Dermis microvascular lymphatic vessel endothelial cell (primary cell): ENCODE data around the gene ITPRIP. TPM values are rescaled to one million over a fixed set of nuclear protein-coding genes. Genes with fewer than 3 reads are reported as not detected.

Experiments
- DNase-seq, 2 donors: peaks; one replicate each; pipeline versions ENCODE4 v3.0.0 to v3.0.0-alpha.2; 2010; ENCODE audit warnings: low read depth in 2 of 2
- total RNA-seq: library from RNA; depleted of rRNA; stranded (reverse); fragments of >200 nt; gene quantifications from 2 replicates; pipeline ENCODE4 v1.2.1, GENCODE V29; 2014

The ITPRIP gene
- total RNA-seq, 1 donor from 2014 or later = 20.7 TPM

GRCh38 chr10:104340641-104341040 is 2.4 kb upstream of the ITPRIP start:
- DNase-seq = no peak

- no peak for DNase-seq
Observed at GRCh38 chr10:104340111-104340526, 1.9 kb upstream of the ITPRIP start.

GRCh38 chr10:104339469-104340110 is 1.3 kb upstream of the ITPRIP start:
- DNase-seq = peak in 1 of 2 donors; percentile 83

DNA sequence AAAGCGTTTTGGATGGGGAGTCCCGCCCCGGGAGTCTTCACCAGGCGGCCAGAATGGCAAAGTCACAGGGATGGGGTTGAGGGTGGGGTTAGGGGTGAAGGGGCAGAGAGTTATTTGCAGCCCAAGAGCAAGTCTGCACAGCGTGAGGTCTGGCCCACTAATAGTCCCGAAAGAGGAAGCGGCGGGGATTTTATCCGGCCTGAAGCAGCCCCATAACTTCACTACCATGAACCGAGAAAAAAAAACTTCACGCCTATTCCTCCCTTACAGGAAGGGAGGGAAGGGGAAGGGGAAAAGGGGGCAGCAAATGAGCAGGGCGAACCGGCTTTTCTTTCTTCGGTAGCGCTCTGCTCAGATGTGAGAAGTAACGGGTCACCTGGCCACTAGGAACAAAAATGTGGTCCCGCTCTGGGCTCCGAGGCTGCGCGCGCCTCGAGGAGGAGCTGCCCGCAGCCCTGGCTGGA is 712 bp downstream of the ITPRIP start:
- DNase-seq = peak in 1 of 2 donors; percentile 55

DNA sequence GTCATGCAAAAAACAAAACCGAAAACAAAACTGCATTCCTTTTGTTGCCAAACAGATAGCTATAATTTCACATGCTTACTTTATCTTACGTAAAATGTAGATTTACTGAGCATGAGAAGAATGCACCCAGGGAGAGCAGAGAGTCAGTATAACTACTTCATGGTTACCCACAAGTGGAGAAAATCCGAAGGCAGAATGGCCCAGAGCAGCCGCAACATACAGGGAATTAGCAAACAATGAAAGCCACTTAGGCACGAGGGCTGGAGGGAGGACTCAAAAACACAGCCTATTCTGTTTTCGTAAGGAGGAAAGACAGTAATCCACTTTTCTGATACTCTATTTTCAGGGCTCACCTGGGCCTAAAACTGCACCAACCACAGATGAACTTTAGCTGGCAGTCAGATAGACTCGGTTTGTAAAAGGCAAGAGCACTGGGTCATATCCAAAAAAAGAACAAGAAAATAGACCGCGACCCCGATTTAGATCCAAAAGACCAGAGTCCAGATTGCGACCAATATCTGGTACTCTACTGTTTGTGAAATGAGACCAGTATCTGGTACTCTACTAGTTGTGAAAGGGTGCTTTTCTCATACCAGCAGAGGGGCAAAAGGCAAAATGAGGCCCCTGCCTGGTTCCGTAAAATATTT is 1.3 kb downstream of the ITPRIP start:
- no peak for DNase-seq

GRCh38 chr10:104334965-104335650 is 3.2 kb downstream of the ITPRIP start:
- DNase-seq = peak in 1 of 2 donors; percentile 8

GRCh38 chr10:104334561-104334960 is 3.7 kb downstream of the ITPRIP start:
- no peak for DNase-seq

- DNase-seq = no peak
Observed at GRCh38 chr10:104333728-104334373, 4.4 kb downstream of the ITPRIP start.

DNA sequence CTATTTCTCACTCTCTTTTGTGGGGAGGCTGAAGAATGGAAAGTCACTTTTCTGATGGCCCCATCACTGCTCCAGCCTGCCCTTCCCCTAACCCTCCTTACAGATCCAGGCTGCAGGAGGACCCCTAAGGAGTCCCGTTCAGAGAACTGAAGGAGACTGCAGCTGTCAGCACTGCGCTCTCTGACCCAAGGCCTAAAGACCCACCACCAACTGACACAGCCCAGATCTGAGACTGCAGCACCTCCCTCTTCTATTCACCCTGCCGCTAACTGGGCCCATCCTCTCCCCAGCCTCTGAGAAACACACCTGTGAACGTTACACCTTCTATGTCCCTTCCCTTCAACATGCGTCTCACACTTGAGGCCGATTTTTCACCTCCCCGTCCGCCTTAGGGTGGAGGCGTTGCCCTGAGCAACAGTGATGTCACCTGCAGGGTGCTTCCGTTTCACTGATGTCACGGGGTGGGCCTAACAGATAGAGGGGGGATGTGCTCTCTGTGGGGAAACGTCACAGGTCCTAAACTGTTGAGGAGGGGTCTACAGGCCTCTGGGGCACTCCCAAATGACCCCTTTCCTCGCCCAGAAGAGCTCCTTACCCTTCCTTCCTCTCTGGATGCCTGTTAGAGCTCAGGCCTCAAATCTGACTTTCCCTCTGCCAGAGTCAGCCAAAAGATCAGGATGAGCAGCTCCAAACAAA is 5.1 kb downstream of the ITPRIP start:
- DNase-seq = no peak

- DNase-seq = no peak
Observed at GRCh38 chr10:104332243-104333031, 5.8 kb downstream of the ITPRIP start.

GRCh38 chr10:104331208-104331838 is 6.9 kb downstream of the ITPRIP start:
- DNase-seq = peak; percentile 71 to 94

- peak in 1 of 2 donors; percentile 69 for DNase-seq
Observed at GRCh38 chr10:104330168-104331110, 7.8 kb downstream of the ITPRIP start.

DNA sequence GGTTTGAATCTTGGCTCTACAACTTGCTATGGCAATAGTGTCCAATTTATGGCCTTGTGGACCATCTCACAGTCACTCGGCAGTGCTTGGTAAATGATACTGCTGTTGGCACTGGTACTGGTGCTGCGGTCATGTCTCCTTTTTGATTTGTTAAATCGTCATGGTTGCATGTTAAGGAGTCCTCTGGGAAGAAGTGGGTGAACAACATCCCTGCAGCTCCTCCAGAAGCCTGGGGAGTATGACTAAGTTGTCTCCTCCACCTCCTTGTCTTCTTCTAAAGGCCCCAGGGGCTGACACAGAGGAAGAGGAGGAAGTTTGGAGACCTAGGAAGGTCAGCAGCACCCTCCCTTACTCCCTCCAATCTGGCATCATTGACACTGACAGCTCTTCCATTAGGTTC is 8.5 kb downstream of the ITPRIP start:
- DNase-seq = no peak

GRCh38 chr10:104328896-104329710 is 9.2 kb downstream of the ITPRIP start:
- peak in 1 of 2 donors; percentile 88 for DNase-seq

GRCh38 chr10:104328646-104328895 is 9.7 kb downstream of the ITPRIP start:
- DNase-seq = no peak

DNA sequence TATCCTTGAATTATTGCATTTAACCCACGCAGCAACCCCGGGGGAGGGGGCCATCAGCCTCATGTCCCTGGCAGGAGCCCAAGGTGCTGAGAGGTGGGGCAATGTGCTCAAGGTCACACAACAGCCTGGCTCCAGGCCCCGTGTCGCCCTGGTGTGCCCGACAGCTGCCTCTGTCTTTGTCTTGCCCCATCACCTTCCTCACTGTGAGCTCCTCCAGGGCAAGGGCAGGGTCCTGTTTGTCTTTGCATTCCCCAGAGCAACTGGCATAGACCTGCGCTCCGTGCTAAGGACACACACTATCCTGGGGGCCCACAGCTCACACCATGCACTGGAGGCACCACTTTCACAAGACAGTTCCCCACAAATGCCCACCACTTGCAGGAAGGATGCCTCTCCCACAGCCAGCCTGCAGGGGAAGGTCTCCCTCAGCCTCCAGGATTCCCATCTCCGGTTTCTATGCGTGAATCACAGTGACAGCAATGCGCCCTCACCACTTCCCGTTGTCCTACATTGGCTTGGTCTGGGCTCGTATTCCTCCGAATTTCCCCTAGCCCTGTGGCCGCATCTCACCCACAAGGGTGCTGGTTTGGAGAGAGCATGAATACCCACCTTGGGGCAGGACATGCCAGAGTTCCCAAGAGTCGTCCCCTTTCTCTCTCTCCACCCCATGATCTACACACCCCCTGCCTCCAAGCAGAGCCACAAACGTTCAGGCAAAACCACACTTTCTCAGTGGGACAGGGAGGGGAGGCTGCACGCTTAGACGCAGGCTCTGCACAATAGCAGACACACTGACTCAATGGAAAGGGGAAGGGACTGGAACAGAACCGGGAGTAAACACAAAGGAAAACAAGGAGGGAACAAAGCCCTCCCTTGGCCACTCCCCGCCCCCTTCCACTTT is 10.3 kb downstream of the ITPRIP start:
- DNase-seq = peak; percentile 69 to 88

GRCh38 chr10:104326991-104327610 is 11.2 kb downstream of the ITPRIP start:
- no peak for DNase-seq
